HG03060 (cell line): Measurements from ENCODE around the gene FAM107B.
"Not testable (repeated sequence)": the region's sequence is repeated elsewhere in the genome, so short reads cannot be mapped to it uniquely, and the experiment has no call there.

Experiments used
- ATAC-seq: cut with Tn5 transposase; IDR thresholded peaks from one replicate; pipeline ENCODE4 v1.9.1; 2021; ENCODE audit warnings: low read depth, moderate number of reproducible peaks; ENCODE audit not compliant: unreplicated experiment

The FAM107B gene

GRCh38 chr10:14774797-14775196 lies at the start of gene FAM107B:
FAM107B (minus strand) TSS chr10:14774897; CDS start chr10:14774663, 234 bp downstream.
- ATAC-seq = no peak

- no peak for ATAC-seq
These were observed 49.3 kb upstream of the FAM107B start for GRCh38 chr10:14823966-14824365.

GRCh38 chr10:14822879-14823755 lies 48.4 kb upstream of the FAM107B start:
- no peak for ATAC-seq

- ATAC-seq = no peak
These were observed 47.1 kb upstream of the FAM107B start for GRCh38 chr10:14821635-14822375.

- ATAC-seq = no peak
These were observed 46.1 kb upstream of the FAM107B start for GRCh38 chr10:14820775-14821154.

GRCh38 chr10:14820010-14820774 lies 45.5 kb upstream of the FAM107B start:
- ATAC-seq = no peak

GRCh38 chr10:14816717-14817116 lies 42.0 kb upstream of the FAM107B start:
- not testable (repeated sequence) for ATAC-seq

GRCh38 chr10:14815681-14816080 lies 41.0 kb upstream of the FAM107B start:
- no peak for ATAC-seq

GRCh38 chr10:14812271-14812670 lies 37.6 kb upstream of the FAM107B start:
- ATAC-seq = no peak

- no peak for ATAC-seq
These were observed 36.6 kb upstream of the FAM107B start for GRCh38 chr10:14810969-14811953.

- ATAC-seq = no peak
These were observed 31.6 kb upstream of the FAM107B start for GRCh38 chr10:14806318-14806717.

- ATAC-seq = no peak
These were observed 29.1 kb upstream of the FAM107B start for GRCh38 chr10:14803827-14804226.

- no peak for ATAC-seq
These were observed 27.0 kb upstream of the FAM107B start for GRCh38 chr10:14801723-14802122.

- no peak for ATAC-seq
These were observed 25.7 kb upstream of the FAM107B start for GRCh38 chr10:14800397-14800796.

GRCh38 chr10:14798636-14799035 lies 23.9 kb upstream of the FAM107B start:
- no peak for ATAC-seq

GRCh38 chr10:14787938-14788337 lies 13.2 kb upstream of the FAM107B start:
- ATAC-seq = no peak

- ATAC-seq = no peak
These were observed 9.9 kb upstream of the FAM107B start for GRCh38 chr10:14784459-14785055.

- ATAC-seq = no peak
These were observed 8.1 kb upstream of the FAM107B start for GRCh38 chr10:14782691-14783363.

GRCh38 chr10:14781763-14782162 lies 7.1 kb upstream of the FAM107B start:
- no peak for ATAC-seq
